HepG2 (cell line): ENCODE measurements around the gene ZBTB14. TPM values are rescaled to one million over a fixed set of nuclear protein-coding genes. Genes with fewer than 3 reads are reported as not detected.
A peak's percentile ranks its signal among the peaks of the same experiment; 100 is the strongest.

Experiments used
- ARID3A ChIP-seq: IDR thresholded peaks from 2 replicates; pipeline ENCODE4 v1.6.1; 2012; ENCODE audit warnings: low read depth, low read length, improper control_type of control experiment
- CENPBD1 ChIP-seq: sonication (generic); formaldehyde crosslinking; IDR thresholded peaks from 2 replicates; pipeline ENCODE4 v1.8.0; 2022; ENCODE audit warnings: missing genetic modification reagents, low read depth, mild to moderate bottlenecking, borderline replicate concordance
- CHD2 ChIP-seq: IDR thresholded peaks from 2 replicates; pipeline ENCODE4 v1.6.1; 2011; ENCODE audit warnings: low read depth, low read length, improper control_type of control experiment
- HNRNPK ChIP-seq: fragments of 200-400 bp; formaldehyde crosslinking; IDR thresholded peaks from 2 replicates; pipeline ENCODE4 v1.6.1; 2018; ENCODE audit warnings: low read length, low read depth, moderate library complexity, mild to moderate bottlenecking; ENCODE audit not compliant: poor library complexity, severe bottlenecking
- KDM4B ChIP-seq: sonication (generic); formaldehyde crosslinking; IDR thresholded peaks from 2 replicates; pipeline ENCODE4 v1.4.0; 2020; ENCODE audit warnings: missing genetic modification reagents
- KLF12 ChIP-seq: sonication (generic); formaldehyde crosslinking; IDR thresholded peaks from 2 replicates; pipeline ENCODE4 v1.4.0; 2020; ENCODE audit warnings: missing genetic modification reagents, borderline replicate concordance
- TBP ChIP-seq: sonication (generic); formaldehyde crosslinking; IDR thresholded peaks from 2 replicates; pipeline ENCODE4 v1.5.0; 2020; ENCODE audit warnings: missing genetic modification reagents
- ZBTB21 ChIP-seq: sonication (generic); formaldehyde crosslinking; IDR thresholded peaks from 2 replicates; pipeline ENCODE4 v1.4.0; 2020; ENCODE audit warnings: missing genetic modification reagents
- ZBTB25 ChIP-seq: IDR thresholded peaks from 2 replicates; pipeline ENCODE4 v1.6.1; 2018; ENCODE audit warnings: missing genetic modification reagents
- ZBTB33 ChIP-seq: sonication (generic); formaldehyde crosslinking; IDR thresholded peaks from 2 replicates; pipeline ENCODE4 v1.4.0; 2020; ENCODE audit warnings: missing genetic modification reagents
- ZBTB49 ChIP-seq: sonication (generic); formaldehyde crosslinking; IDR thresholded peaks from 2 replicates; pipeline ENCODE4 v1.4.0; 2020; ENCODE audit warnings: missing genetic modification reagents, borderline replicate concordance
- ZFP90 ChIP-seq: sonication (generic); formaldehyde crosslinking; IDR thresholded peaks from 2 replicates; pipeline ENCODE4 v1.8.0; 2022; ENCODE audit warnings: missing genetic modification reagents, mild to moderate bottlenecking, inconsistent platforms, borderline replicate concordance
- ZNF224 ChIP-seq: sonication (generic); formaldehyde crosslinking; IDR thresholded peaks from 2 replicates; pipeline ENCODE4 v1.5.0; 2020; ENCODE audit warnings: mild to moderate bottlenecking, missing genetic modification reagents
- ZNF280D ChIP-seq: sonication (generic); formaldehyde crosslinking; IDR thresholded peaks from 2 replicates; pipeline ENCODE4 v1.5.1; 2020; ENCODE audit warnings: mild to moderate bottlenecking, missing genetic modification reagents
- ZNF558 ChIP-seq: sonication (generic); formaldehyde crosslinking; IDR thresholded peaks from 2 replicates; pipeline ENCODE4 v1.9.0; 2022; ENCODE audit warnings: mild to moderate bottlenecking, missing genetic modification reagents, borderline replicate concordance
- ZNF562 ChIP-seq: sonication (generic); formaldehyde crosslinking; IDR thresholded peaks from 2 replicates; pipeline ENCODE4 v1.8.0; 2022; ENCODE audit warnings: missing genetic modification reagents, borderline replicate concordance
- ZNF605 ChIP-seq: sonication (generic); formaldehyde crosslinking; IDR thresholded peaks from 2 replicates; pipeline ENCODE4 v1.8.0; 2022; ENCODE audit warnings: mild to moderate bottlenecking, missing genetic modification reagents
- ZNF672 ChIP-seq: sonication (generic); formaldehyde crosslinking; IDR thresholded peaks from 2 replicates; pipeline ENCODE4 v1.8.1; 2022; ENCODE audit warnings: missing genetic modification reagents
- polyA plus RNA-seq, 8 experiments: library from polyadenylated mRNA; depleted of rRNA in 3 of 8; stranded (reverse) in 7 of 8; unstranded in 1 of 8; fragments of >200 nt; fragmentation: Illumina TruSeq in 4 of 8; extraction: Trizol in 4 of 8; gene quantifications; 2 replicates each; pipeline versions ENCODE4 v1.2.1 to v1.2.3, GENCODE V29; 2011 to 2016; ENCODE audit warnings: low read depth in 4 of 8, missing spikeins in 1 of 8, mixed read lengths in 1 of 8; ENCODE audit not compliant: insufficient read depth in 1 of 8
- total RNA-seq, 5 experiments: library from RNA; depleted of rRNA; stranded (reverse); fragments of >200 nt; fragmentation: Illumina TruSeq; extraction: Trizol; gene quantifications; 2 replicates each; pipeline ENCODE4 v1.2.3, GENCODE V29; 2016; ENCODE audit warnings: low read depth in 1 of 5

Gene ZBTB14
- total and polyA plus RNA-seq, 2 of the 13 experiments (the other 11 are each of a cell fraction or from before 2014, with no cell fraction given): 8.0 to 14.4 TPM

GRCh38 chr18:5296706-5297320 lies 1.3 kb upstream of the ZBTB14 start (continued):
- TF ChIP-seq ZBTB49 (CRISPR knock-in tag): no peak
- TF ChIP-seq ZBTB33: peak; percentile 42; the same call in 1 of the 2 replicates
- no peak for TF ChIP-seq ZNF558 (CRISPR knock-in tag)
- TF ChIP-seq ZNF562 (CRISPR knock-in tag): no peak
- no peak for TF ChIP-seq CENPBD1 (CRISPR knock-in tag)
- TF ChIP-seq ZNF605 (CRISPR knock-in tag): 0 out of 2 replicates have a peak, but pooled peaks have one; percentile 20
- no peak for TF ChIP-seq KDM4B (CRISPR knock-in tag)
- TF ChIP-seq ZBTB25: 0 out of 2 replicates have a peak, but pooled peaks have one; percentile 37
- no peak for TF ChIP-seq TBP (CRISPR knock-in tag)
- no peak for TF ChIP-seq ZNF224 (CRISPR knock-in tag)
- TF ChIP-seq ARID3A: no peak
- peak; percentile 53; the same call in 1 of the 2 replicates for TF ChIP-seq KLF12 (CRISPR knock-in tag)
- no peak for TF ChIP-seq CHD2
- no peak for TF ChIP-seq ZNF280D
- TF ChIP-seq HNRNPK: no peak
- no peak for TF ChIP-seq ZBTB21 (CRISPR knock-in tag)
- TF ChIP-seq ZFP90 (CRISPR knock-in tag): no peak
- TF ChIP-seq ZNF672 (CRISPR knock-in tag): no peak
